ENCODE results near the gene ERCC6.

Gene ERCC6

GRCh38 chr10:49567810-49568209 lies 28.9 kb upstream of the ERCC6 start:
- H3K36me3 ChIP-seq (ENCODE audit: control insufficient read depth in 1 of 2, insufficient read depth in 2 of 2, low read length in 2 of 2): no peaks in the 10 kb centered on the region
- peaks cover 0 to 4% of the 10 kb centered on the region in 2 donors for H3K9me3 ChIP-seq (ENCODE audit: control insufficient read depth in 1 of 2, low read length in 2 of 2)
- H3K4me1 ChIP-seq (ENCODE audit: control insufficient read depth in 1 of 2, insufficient read depth in 2 of 2, low read length in 2 of 2): no peaks in the 10 kb centered on the region
- H3K4me3 ChIP-seq (ENCODE audit: low read depth in 1 of 2, low read length in 2 of 2): no peak overlapping the region
- H3K27me3 ChIP-seq (ENCODE audit: low read depth, low read length): no peaks in the 10 kb centered on the region
- H3K27ac ChIP-seq (ENCODE audit: low read length): no peak overlapping the region

- Histone ChIP-seq H3K4me3 (ENCODE audit: low read depth in 1 of 2, low read length in 2 of 2) (no peak overlapping the region), H3K27me3 (ENCODE audit: low read depth, low read length) (no peaks in the 10 kb centered on the region), H3K27ac (ENCODE audit: low read length) (no peak overlapping the region), H3K9me3 (ENCODE audit: control insufficient read depth in 1 of 2, low read length in 2 of 2) (peaks cover 0 to 4% of the 10 kb centered on the region in 2 donors), H3K4me1 (ENCODE audit: control insufficient read depth in 1 of 2, insufficient read depth in 2 of 2, low read length in 2 of 2) (no peaks in the 10 kb centered on the region), H3K36me3 (ENCODE audit: control insufficient read depth in 1 of 2, insufficient read depth in 2 of 2, low read length in 2 of 2) (no peaks in the 10 kb centered on the region)
Measured at GRCh38 chr10:49564461-49565009, 25.6 kb upstream of the ERCC6 start.

- Histone ChIP-seq H3K27ac (ENCODE audit: low read length) (no peak overlapping the region), H3K36me3 (ENCODE audit: control insufficient read depth in 1 of 2, insufficient read depth in 2 of 2, low read length in 2 of 2) (no peaks in the 10 kb centered on the region), H3K4me3 (ENCODE audit: low read depth in 1 of 2, low read length in 2 of 2) (no peak overlapping the region), H3K27me3 (ENCODE audit: low read depth, low read length) (no peaks in the 10 kb centered on the region), H3K9me3 (ENCODE audit: control insufficient read depth in 1 of 2, low read length in 2 of 2) (no peaks in the 10 kb centered on the region), H3K4me1 (ENCODE audit: control insufficient read depth in 1 of 2, insufficient read depth in 2 of 2, low read length in 2 of 2) (no peaks in the 10 kb centered on the region)
Measured at GRCh38 chr10:49562893-49563292, 24.0 kb upstream of the ERCC6 start.

GRCh38 chr10:49560526-49560925 lies 21.6 kb upstream of the ERCC6 start:
- H3K36me3 ChIP-seq (ENCODE audit: control insufficient read depth in 1 of 2, insufficient read depth in 2 of 2, low read length in 2 of 2): no peaks in the 10 kb centered on the region
- no peak overlapping the region for H3K4me3 ChIP-seq (ENCODE audit: low read depth in 1 of 2, low read length in 2 of 2)
- H3K9me3 ChIP-seq (ENCODE audit: control insufficient read depth in 1 of 2, low read length in 2 of 2): peaks cover 0 to 5% of the 10 kb centered on the region in 2 donors
- H3K4me1 ChIP-seq (ENCODE audit: control insufficient read depth in 1 of 2, insufficient read depth in 2 of 2, low read length in 2 of 2): no peaks in the 10 kb centered on the region
- H3K27ac ChIP-seq (ENCODE audit: low read length): no peak overlapping the region
- H3K27me3 ChIP-seq (ENCODE audit: low read depth, low read length): no peaks in the 10 kb centered on the region

GRCh38 chr10:49559476-49559875 lies 20.6 kb upstream of the ERCC6 start:
- no peaks in the 10 kb centered on the region for H3K4me1 ChIP-seq (ENCODE audit: control insufficient read depth in 1 of 2, insufficient read depth in 2 of 2, low read length in 2 of 2)
- no peaks in the 10 kb centered on the region for H3K27me3 ChIP-seq (ENCODE audit: low read depth, low read length)
- no peak overlapping the region for H3K27ac ChIP-seq (ENCODE audit: low read length)
- no peaks in the 10 kb centered on the region for H3K36me3 ChIP-seq (ENCODE audit: control insufficient read depth in 1 of 2, insufficient read depth in 2 of 2, low read length in 2 of 2)
- peaks cover 0 to 5% of the 10 kb centered on the region in 2 donors for H3K9me3 ChIP-seq (ENCODE audit: control insufficient read depth in 1 of 2, low read length in 2 of 2)
- H3K4me3 ChIP-seq (ENCODE audit: low read depth in 1 of 2, low read length in 2 of 2): no peak overlapping the region

GRCh38 chr10:49558190-49558589 lies 19.3 kb upstream of the ERCC6 start:
- Histone ChIP-seq H3K4me3 (ENCODE audit: low read depth in 1 of 2, low read length in 2 of 2) (no peak overlapping the region), H3K27me3 (ENCODE audit: low read depth, low read length) (no peaks in the 10 kb centered on the region), H3K9me3 (ENCODE audit: control insufficient read depth in 1 of 2, low read length in 2 of 2) (peaks cover 0 to 5% of the 10 kb centered on the region in 2 donors), H3K36me3 (ENCODE audit: control insufficient read depth in 1 of 2, insufficient read depth in 2 of 2, low read length in 2 of 2) (no peaks in the 10 kb centered on the region), H3K27ac (ENCODE audit: low read length) (no peak overlapping the region), H3K4me1 (ENCODE audit: control insufficient read depth in 1 of 2, insufficient read depth in 2 of 2, low read length in 2 of 2) (no peaks in the 10 kb centered on the region)

GRCh38 chr10:49557681-49558080 lies 18.8 kb upstream of the ERCC6 start:
- Histone ChIP-seq H3K27me3 (ENCODE audit: low read depth, low read length) (no peaks in the 10 kb centered on the region), H3K9me3 (ENCODE audit: control insufficient read depth in 1 of 2, low read length in 2 of 2) (peaks cover 0 to 5% of the 10 kb centered on the region in 2 donors), H3K4me1 (ENCODE audit: control insufficient read depth in 1 of 2, insufficient read depth in 2 of 2, low read length in 2 of 2) (no peaks in the 10 kb centered on the region), H3K36me3 (ENCODE audit: control insufficient read depth in 1 of 2, insufficient read depth in 2 of 2, low read length in 2 of 2) (no peaks in the 10 kb centered on the region), H3K27ac (ENCODE audit: low read length) (no peak overlapping the region), H3K4me3 (ENCODE audit: low read depth in 1 of 2, low read length in 2 of 2) (no peak overlapping the region)

GRCh38 chr10:49556723-49557122 lies 17.8 kb upstream of the ERCC6 start:
- Histone ChIP-seq H3K4me3 (ENCODE audit: low read depth in 1 of 2, low read length in 2 of 2) (no peak overlapping the region), H3K27ac (ENCODE audit: low read length) (no peak overlapping the region), H3K27me3 (ENCODE audit: low read depth, low read length) (no peaks in the 10 kb centered on the region), H3K9me3 (ENCODE audit: control insufficient read depth in 1 of 2, low read length in 2 of 2) (peaks cover 0 to 5% of the 10 kb centered on the region in 2 donors), H3K36me3 (ENCODE audit: control insufficient read depth in 1 of 2, insufficient read depth in 2 of 2, low read length in 2 of 2) (no peaks in the 10 kb centered on the region), H3K4me1 (ENCODE audit: control insufficient read depth in 1 of 2, insufficient read depth in 2 of 2, low read length in 2 of 2) (no peaks in the 10 kb centered on the region)

GRCh38 chr10:49552277-49552676 lies 13.4 kb upstream of the ERCC6 start:
- no peak overlapping the region for H3K4me3 ChIP-seq (ENCODE audit: low read depth in 1 of 2, low read length in 2 of 2)
- H3K27me3 ChIP-seq (ENCODE audit: low read depth, low read length): no peaks in the 10 kb centered on the region
- no peaks in the 10 kb centered on the region for H3K4me1 ChIP-seq (ENCODE audit: control insufficient read depth in 1 of 2, insufficient read depth in 2 of 2, low read length in 2 of 2)
- H3K9me3 ChIP-seq (ENCODE audit: control insufficient read depth in 1 of 2, low read length in 2 of 2): peaks cover 0 to 5% of the 10 kb centered on the region in 2 donors
- H3K36me3 ChIP-seq (ENCODE audit: control insufficient read depth in 1 of 2, insufficient read depth in 2 of 2, low read length in 2 of 2): no peaks in the 10 kb centered on the region
- no peak overlapping the region for H3K27ac ChIP-seq (ENCODE audit: low read length)

- Histone ChIP-seq H3K9me3 (ENCODE audit: control insufficient read depth in 1 of 2, low read length in 2 of 2) (no peaks in the 10 kb centered on the region), H3K27ac (ENCODE audit: low read length) (no peak overlapping the region), H3K4me3 (ENCODE audit: low read depth in 1 of 2, low read length in 2 of 2) (no peak overlapping the region), H3K27me3 (ENCODE audit: low read depth, low read length) (no peaks in the 10 kb centered on the region), H3K4me1 (ENCODE audit: control insufficient read depth in 1 of 2, insufficient read depth in 2 of 2, low read length in 2 of 2) (no peaks in the 10 kb centered on the region), H3K36me3 (ENCODE audit: control insufficient read depth in 1 of 2, insufficient read depth in 2 of 2, low read length in 2 of 2) (no peaks in the 10 kb centered on the region)
Measured at GRCh38 chr10:49550563-49550962, 11.6 kb upstream of the ERCC6 start.

GRCh38 chr10:49549640-49550346 lies 10.9 kb upstream of the ERCC6 start:
- H3K9me3 ChIP-seq (ENCODE audit: control insufficient read depth in 1 of 2, low read length in 2 of 2): no peaks in the 10 kb centered on the region
- no peaks in the 10 kb centered on the region for H3K27me3 ChIP-seq (ENCODE audit: low read depth, low read length)
- H3K4me1 ChIP-seq (ENCODE audit: control insufficient read depth in 1 of 2, insufficient read depth in 2 of 2, low read length in 2 of 2): no peaks in the 10 kb centered on the region
- no peak overlapping the region for H3K4me3 ChIP-seq (ENCODE audit: low read depth in 1 of 2, low read length in 2 of 2)
- no peak overlapping the region for H3K27ac ChIP-seq (ENCODE audit: low read length)
- H3K36me3 ChIP-seq (ENCODE audit: control insufficient read depth in 1 of 2, insufficient read depth in 2 of 2, low read length in 2 of 2): no peaks in the 10 kb centered on the region

GRCh38 chr10:49543604-49544003 lies 4.7 kb upstream of the ERCC6 start:
- Histone ChIP-seq H3K27me3 (ENCODE audit: low read depth, low read length) (no peaks in the 10 kb centered on the region), H3K27ac (ENCODE audit: low read length) (no peak overlapping the region), H3K9me3 (ENCODE audit: control insufficient read depth in 1 of 2, low read length in 2 of 2) (no peaks in the 10 kb centered on the region), H3K36me3 (ENCODE audit: control insufficient read depth in 1 of 2, insufficient read depth in 2 of 2, low read length in 2 of 2) (no peaks in the 10 kb centered on the region), H3K4me3 (ENCODE audit: low read depth in 1 of 2, low read length in 2 of 2) (no peak overlapping the region), H3K4me1 (ENCODE audit: control insufficient read depth in 1 of 2, insufficient read depth in 2 of 2, low read length in 2 of 2) (peaks cover 0 to 3% of the 10 kb centered on the region in 2 donors)

Measured in muscle layer of duodenum (tissue), 2 donors.